HCT116 (cell line): ENCODE results near the gene TMEFF2. TPM values are rescaled to one million over a fixed set of nuclear protein-coding genes. Genes with fewer than 3 reads are reported as not detected.

Experiments
- ATAC-seq: fragments of 200-7000 bp; cut with Tn5 transposase; 2 replicates; pipeline ENCODE4 v1.9.1; 2020; ENCODE audit warnings: mild to moderate bottlenecking, moderate library complexity
- BruUV-seq: library from RNA; stranded (reverse); fragments of 400-500 nt; replicated peaks from 2 replicates; lab custom pipeline; 2021; lab: Mats Ljungman, UMichigan
- CTCF ChIA-PET: fragments of 300-600 bp; sonication (Branson Sonifier 250); formaldehyde crosslinking; loops from one replicate; lab custom pipeline; 2021; ENCODE audit warnings: antibody characterized with exemption; lab: Charles Lee
- POLR2A ChIA-PET: fragments of 300-600, 350-600 bp; sonication (Branson Sonifier 250); formaldehyde crosslinking; loops from one replicate; lab custom pipeline; 2021; ENCODE audit warnings: antibody characterized with exemption; lab: Charles Lee
- RAD21 ChIA-PET, 2 experiments: fragments of 300-600 bp; sonication (Branson Sonifier 250); formaldehyde crosslinking; loops; one replicate each; lab custom pipeline; 2023; ENCODE audit warnings: low total read pairs in 2 of 2; ENCODE audit not compliant: uncharacterized antibody in 2 of 2, unreplicated experiment in 2 of 2, low non-redundant PET in 1 of 2; lab: Charles Lee
- DNase-seq: peaks from one replicate; pipeline ENCODE4 v3.0.0-alpha.2; 2010; ENCODE audit warnings: low read depth, low spot score
- H2AFZ ChIP-seq: fragments of 200-600 bp; shearing (Covaris generic), sonication (generic); 2 replicates; pipeline ENCODE4 v1.6.1; 2017; ENCODE audit warnings: low read depth, mixed run types, mixed read lengths, antibody characterized with exemption, low read length; ENCODE audit not compliant: poor library complexity, severe bottlenecking
- H3K27ac ChIP-seq: 2 replicates; pipeline ENCODE4 v1.5.1; 2012; ENCODE audit warnings: low read depth, low read length
- H3K27me3 ChIP-seq: fragments of 200-600 bp; sonication (generic); 2 replicates; pipeline ENCODE4 v1.6.1; 2016; ENCODE audit warnings: mixed run types, low read length, mixed read lengths; ENCODE audit not compliant: insufficient read depth
- H3K36me3 ChIP-seq, 2 experiments: fragments of 200-500 bp in 1 of 2; fragments of 200-600 bp in 1 of 2; sonication (Bioruptor generic) in 1 of 2; sonication (generic) in 1 of 2; 2 replicates each; pipeline versions ENCODE4 v1.5.1 to v1.6.1; 2014 to 2016; ENCODE audit warnings: low read length in 2 of 2, inconsistent platforms in 1 of 2, mixed read lengths in 1 of 2, mixed run types in 1 of 2; ENCODE audit not compliant: insufficient read depth in 2 of 2, control insufficient read depth in 1 of 2
- H3K4me1 ChIP-seq, 2 experiments: fragments of 200-600 bp in 1 of 2; sonication (generic) in 1 of 2; 2 replicates each; pipeline versions ENCODE4 v1.5.1 to v1.6.1; 2012 to 2017; ENCODE audit warnings: low read length in 2 of 2, inconsistent platforms in 1 of 2, mild to moderate bottlenecking in 1 of 2, mixed read lengths in 1 of 2, mixed run types in 1 of 2, moderate library complexity in 1 of 2; ENCODE audit not compliant: insufficient read depth in 2 of 2, control insufficient read depth in 1 of 2
- H3K4me2 ChIP-seq: fragments of 200-600 bp; sonication (generic); 2 replicates; pipeline ENCODE4 v1.6.1; 2017; ENCODE audit warnings: mixed run types, low read length, mixed read lengths
- H3K4me3 ChIP-seq, 2 experiments: fragments of 200-600 bp in 1 of 2; sonication (generic) in 1 of 2; replicated peaks in 1 of 2; 2 replicates each; pipeline ENCODE4 v1.5.1; 2011 to 2016; ENCODE audit warnings: low read length in 2 of 2, control low read depth in 1 of 2, low read depth in 1 of 2, mild to moderate bottlenecking in 1 of 2, mixed read lengths in 1 of 2, mixed run types in 1 of 2
- H3K79me2 ChIP-seq: fragments of 200-600 bp; sonication (generic); 2 replicates; pipeline ENCODE4 v1.6.1; 2017; ENCODE audit warnings: mild to moderate bottlenecking, mixed run types, low read length, moderate library complexity, mixed read lengths; ENCODE audit not compliant: insufficient read depth
- H3K9ac ChIP-seq: fragments of 200-600 bp; sonication (generic); 2 replicates; pipeline ENCODE4 v1.6.1; 2016; ENCODE audit warnings: low read length, mixed read lengths
- H3K9me2 ChIP-seq: fragments of 200-600 bp; sonication (generic), shearing (Covaris generic); 2 replicates; pipeline ENCODE4 v1.6.1; 2017; ENCODE audit warnings: mixed run types, mild to moderate bottlenecking, moderate library complexity; ENCODE audit not compliant: insufficient read depth
- H3K9me3 ChIP-seq, 2 experiments: fragments of 200-500 bp in 1 of 2; fragments of 200-600 bp in 1 of 2; sonication (Bioruptor generic) in 1 of 2; sonication (generic) in 1 of 2; 2 replicates each; pipeline ENCODE4 v1.6.1; 2014 to 2017; ENCODE audit warnings: low read length in 2 of 2, mixed read lengths in 2 of 2, inconsistent platforms in 1 of 2, low read depth in 1 of 2, mild to moderate bottlenecking in 1 of 2, mixed run types in 1 of 2, moderate library complexity in 1 of 2; ENCODE audit not compliant: control insufficient read depth in 1 of 2, insufficient read depth in 1 of 2
- H4K20me1 ChIP-seq: fragments of 200-600 bp; sonication (generic), shearing (Covaris generic); 2 replicates; pipeline ENCODE4 v1.6.1; 2017; ENCODE audit warnings: mixed run types, mild to moderate bottlenecking, moderate library complexity; ENCODE audit not compliant: insufficient read depth
- ELF1 ChIP-seq: IDR thresholded peaks from 2 replicates; pipeline ENCODE4 v1.6.1; 2012; ENCODE audit warnings: low read depth, borderline replicate concordance
- EZH2 ChIP-seq: fragments of 200-600 bp; sonication (generic); IDR thresholded peaks from 2 replicates; pipeline ENCODE4 v1.6.1; 2017; ENCODE audit warnings: antibody characterized with exemption, mixed run types
- EZH2phosphoT487 ChIP-seq: fragments of 200-600 bp; IDR thresholded peaks from 2 replicates; pipeline ENCODE4 v1.6.1; 2018; ENCODE audit warnings: antibody characterized with exemption, borderline replicate concordance
- JUND ChIP-seq: IDR thresholded peaks from 2 replicates; pipeline ENCODE4 v1.6.1; 2012
- POLR2A ChIP-seq: IDR thresholded peaks from 2 replicates; pipeline ENCODE4 v1.7.0; 2011; ENCODE audit warnings: borderline replicate concordance; ENCODE audit not compliant: insufficient read depth, insufficient read length; ENCODE audit errors: extremely low read depth
- SIN3A ChIP-seq: IDR thresholded peaks from 2 replicates; pipeline ENCODE4 v1.6.1; 2012; ENCODE audit warnings: low read depth
- SP1 ChIP-seq: IDR thresholded peaks from 2 replicates; pipeline ENCODE4 v1.6.1; 2012; ENCODE audit warnings: low read depth
- SRF ChIP-seq: IDR thresholded peaks from 2 replicates; pipeline ENCODE4 v1.6.1; 2012; ENCODE audit warnings: low read depth
- TCF7L2 ChIP-seq: IDR thresholded peaks from 2 replicates; pipeline ENCODE4 v1.7.0; 2011; ENCODE audit warnings: borderline replicate concordance, inconsistent platforms; ENCODE audit not compliant: insufficient read depth, insufficient read length; ENCODE audit errors: extremely low read depth
- ZFX ChIP-seq: fragments of 450-650 bp; IDR thresholded peaks from 2 replicates; pipeline ENCODE4 v1.6.1; 2017
- ZNF274 ChIP-seq: fragments of 200-500 bp; sonication (Bioruptor generic); IDR thresholded peaks from 2 replicates; pipeline ENCODE4 v1.6.1; 2014; ENCODE audit warnings: mild to moderate bottlenecking, low read depth, low read length, inconsistent platforms
- intact Hi-C: fragments of 100-400 bp; cut with micrococcal nuclease; formaldehyde crosslinking; loops from 2 replicates; pipeline ENCODE4 v1.10.0; 2022
- total RNA-seq: library from RNA; stranded (reverse); gene quantifications from one replicate; pipeline ENCODE4 v1.2.1, GENCODE V29; 2021; ENCODE audit not compliant: unreplicated experiment
- TF ChIP-seq, protein P1 (sequence below), 3 experiments: fragments of 200-600 bp in 1 of 3; sonication (generic) in 1 of 3; IDR thresholded peaks in 2 of 3; conservative IDR thresholded peaks in 1 of 3; 2 replicates each; pipeline ENCODE4 v1.5.1; 2012 to 2017; ENCODE audit warnings: low read depth in 2 of 3, low read length in 2 of 3, antibody characterized with exemption in 1 of 3, borderline replicate concordance in 1 of 3, control low read depth in 1 of 3, mild to moderate bottlenecking in 1 of 3, mixed read lengths in 1 of 3, mixed run types in 1 of 3, moderate library complexity in 1 of 3; ENCODE audit not compliant: insufficient read depth in 1 of 3
- TF ChIP-seq, protein P2 (sequence below): IDR thresholded peaks from 2 replicates; pipeline ENCODE4 v1.6.1; 2012
- TF ChIP-seq, protein P3 (sequence below): IDR thresholded peaks from 2 replicates; pipeline ENCODE4 v1.6.1; 2012

The TMEFF2 gene
- total RNA-seq, 1 experiment from 2014 or later, result not detected

DNA sequence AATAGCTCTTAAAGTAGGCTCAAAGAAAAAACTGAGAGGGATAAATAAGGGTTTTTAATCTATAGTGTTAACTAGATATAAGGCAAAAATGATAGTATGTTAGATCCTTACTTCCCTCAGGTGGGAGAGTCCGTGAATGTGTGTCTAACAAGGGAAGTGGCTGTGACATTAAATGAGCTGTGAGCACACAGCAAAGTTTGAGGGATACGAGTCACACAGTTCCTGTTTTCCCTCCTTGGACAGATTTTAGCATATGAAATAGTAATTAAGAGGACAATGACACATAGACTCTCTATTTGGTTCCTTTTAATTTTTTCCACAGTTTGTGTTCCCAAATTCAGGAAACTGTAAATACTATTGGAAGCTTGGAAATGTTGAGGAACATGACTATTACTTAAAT, 199.4 kb downstream of the TMEFF2 start:
- ATAC-seq, result no peak
- Histone ChIP-seq H3K4me2 (0 out of 2 replicates have a peak overlapping the region, but pooled peaks have one; percentile 5), H3K79me2 (no peaks in the 10 kb centered on the region), H3K9ac (no peak overlapping the region), H3K9me2 (no peaks in the 10 kb centered on the region), H3K9me3 (no peaks in the 10 kb centered on the region), H3K27ac (no peak overlapping the region), H2AFZ (peak overlapping the region; percentile 28), H3K36me3 (no peaks in the 10 kb centered on the region), H3K4me1 (peaks cover 0 to 3% of the 10 kb centered on the region in 2 experiments; a peak in 1 of 4 replicates), H3K27me3 (no peaks in the 10 kb centered on the region), H3K4me3 (no peak overlapping the region)
- RAD21 ChIA-PET, result no interaction called here
- POLR2A ChIA-PET, result no interaction called here
- BruUV-seq, result no TSS peak
- no peak for DNase-seq
- intact Hi-C loops, result no loop called here
- CTCF ChIA-PET, result no interaction called here
- TF ChIP-seq ZFX, result no peak
- TF ChIP-seq POLR2A, result no peak
- no peak for TF ChIP-seq TCF7L2
- TF ChIP-seq JUND, result no peak
- TF ChIP-seq, protein P1, sequence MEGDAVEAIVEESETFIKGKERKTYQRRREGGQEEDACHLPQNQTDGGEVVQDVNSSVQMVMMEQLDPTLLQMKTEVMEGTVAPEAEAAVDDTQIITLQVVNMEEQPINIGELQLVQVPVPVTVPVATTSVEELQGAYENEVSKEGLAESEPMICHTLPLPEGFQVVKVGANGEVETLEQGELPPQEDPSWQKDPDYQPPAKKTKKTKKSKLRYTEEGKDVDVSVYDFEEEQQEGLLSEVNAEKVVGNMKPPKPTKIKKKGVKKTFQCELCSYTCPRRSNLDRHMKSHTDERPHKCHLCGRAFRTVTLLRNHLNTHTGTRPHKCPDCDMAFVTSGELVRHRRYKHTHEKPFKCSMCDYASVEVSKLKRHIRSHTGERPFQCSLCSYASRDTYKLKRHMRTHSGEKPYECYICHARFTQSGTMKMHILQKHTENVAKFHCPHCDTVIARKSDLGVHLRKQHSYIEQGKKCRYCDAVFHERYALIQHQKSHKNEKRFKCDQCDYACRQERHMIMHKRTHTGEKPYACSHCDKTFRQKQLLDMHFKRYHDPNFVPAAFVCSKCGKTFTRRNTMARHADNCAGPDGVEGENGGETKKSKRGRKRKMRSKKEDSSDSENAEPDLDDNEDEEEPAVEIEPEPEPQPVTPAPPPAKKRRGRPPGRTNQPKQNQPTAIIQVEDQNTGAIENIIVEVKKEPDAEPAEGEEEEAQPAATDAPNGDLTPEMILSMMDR (IDR thresholded peaks at IDR 0.05 in 2 of 3, conservative IDR thresholded peaks at IDR 0.05 in 1 of 3; ENCODE audit: borderline replicate concordance in 1 of 3, insufficient read depth in 1 of 3, low read depth in 2 of 3, low read length in 2 of 3), result no peak
- TF ChIP-seq EZH2phosphoT487, result no peak
- TF ChIP-seq, all 23 proteins: peak for 0
- H4K20me1 ChIP-seq, result no peaks in the 10 kb centered on the region

DNA sequence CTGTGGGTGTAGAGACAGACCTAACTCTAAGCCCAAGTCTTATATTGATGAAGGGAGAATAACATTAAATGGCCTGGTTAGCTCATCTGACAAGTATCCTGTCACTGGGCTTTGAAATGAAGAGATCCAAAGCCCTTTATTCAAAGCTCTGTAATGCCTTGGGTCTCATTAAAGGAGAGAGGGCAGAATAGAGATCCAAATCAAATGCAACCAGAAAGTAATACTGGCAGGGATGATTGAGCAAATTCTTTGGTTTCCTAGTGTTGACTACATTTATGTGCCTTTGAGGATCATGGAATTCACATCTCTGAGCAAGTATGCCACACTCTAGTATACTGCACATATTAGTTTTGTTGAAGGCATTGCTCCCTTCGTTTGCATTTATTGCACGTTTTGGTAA, 200.0 kb downstream of the TMEFF2 start:
- Histone ChIP-seq H3K4me3 (no peak overlapping the region), H4K20me1 (no peaks in the 10 kb centered on the region)
- no peak for TF ChIP-seq ZNF274
- no peak for TF ChIP-seq EZH2
- no peak for TF ChIP-seq SRF
- no peak for TF ChIP-seq SP1
- TF ChIP-seq, protein P1 (IDR thresholded peaks at IDR 0.05 in 2 of 3, conservative IDR thresholded peaks at IDR 0.05 in 1 of 3; ENCODE audit: borderline replicate concordance in 1 of 3, insufficient read depth in 1 of 3, low read depth in 2 of 3, low read length in 2 of 3), result no peak
- TF ChIP-seq, protein P2, sequence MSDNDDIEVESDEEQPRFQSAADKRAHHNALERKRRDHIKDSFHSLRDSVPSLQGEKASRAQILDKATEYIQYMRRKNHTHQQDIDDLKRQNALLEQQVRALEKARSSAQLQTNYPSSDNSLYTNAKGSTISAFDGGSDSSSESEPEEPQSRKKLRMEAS, result no peak
- no peak for TF ChIP-seq POLR2A
- TF ChIP-seq, protein P3, sequence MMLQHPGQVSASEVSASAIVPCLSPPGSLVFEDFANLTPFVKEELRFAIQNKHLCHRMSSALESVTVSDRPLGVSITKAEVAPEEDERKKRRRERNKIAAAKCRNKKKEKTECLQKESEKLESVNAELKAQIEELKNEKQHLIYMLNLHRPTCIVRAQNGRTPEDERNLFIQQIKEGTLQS, result no peak
- no peak for TF ChIP-seq SIN3A
- TF ChIP-seq JUND, result no peak
- no peak for TF ChIP-seq ELF1
- TF ChIP-seq TCF7L2, result no peak

More for the DNA sequence above, 200.0 kb downstream of the TMEFF2 start:
- no peak overlapping the region for H3K27ac ChIP-seq
- RAD21 ChIA-PET, result no interaction called here
- CTCF ChIA-PET, result no interaction called here
- H3K9ac ChIP-seq, result no peak overlapping the region
- peak overlapping the region; percentile 56 for H2AFZ ChIP-seq
- H3K4me1 ChIP-seq, result peaks cover 0 to 3% of the 10 kb centered on the region in 2 experiments; a peak in 1 of 4 replicates
- intact Hi-C loops, result no loop called here
- no peaks in the 10 kb centered on the region for H3K9me2 ChIP-seq
- POLR2A ChIA-PET, result no interaction called here
- no peaks in the 10 kb centered on the region for H3K79me2 ChIP-seq
- ATAC-seq (no peak), DNase-seq (no peak)
- H3K9me3 ChIP-seq, result no peaks in the 10 kb centered on the region
- H3K36me3 ChIP-seq, result no peaks in the 10 kb centered on the region
- no peaks in the 10 kb centered on the region for H3K27me3 ChIP-seq
- H3K4me2 ChIP-seq, result no peak overlapping the region
- BruUV-seq, result no TSS peak
